Effector memory CD8-positive, alpha-beta T cell (primary cell): ENCODE results near the gene SYCP2.
"Not testable (repeated sequence)": the region's sequence is repeated elsewhere in the genome, so short reads cannot be mapped to it uniquely, and the experiment has no call there.

ENCODE experiments used
- ATAC-seq: fragments of 150-1000 bp; cut with Tn5 transposase; replicated peaks from 2 replicates; pipeline ENCODE4 v1.10.0; 2021; ENCODE audit warnings: mild to moderate bottlenecking, moderate library complexity
- DNase-seq, 3 experiments: peaks; one replicate each; pipeline ENCODE4 v3.0.0; 2021
- H3K27ac Mint-ChIP-seq, 2 donors: one replicate each; pipeline ENCODE4 v1.8.0; 2022; ENCODE audit warnings: mild to moderate bottlenecking in 2 of 2, mixed read lengths in 2 of 2, moderate library complexity in 2 of 2
- H3K27me3 Mint-ChIP-seq, 2 donors: one replicate each; pipeline ENCODE4 v1.8.0; 2022; ENCODE audit warnings: mixed read lengths in 2 of 2
- H3K36me3 Mint-ChIP-seq: one replicate; pipeline ENCODE4 v1.8.0; 2022; ENCODE audit warnings: mild to moderate bottlenecking, moderate library complexity, mixed read lengths; ENCODE audit not compliant: insufficient read depth
- H3K4me1 Mint-ChIP-seq, 2 donors: one replicate each; pipeline ENCODE4 v1.8.0; 2022; ENCODE audit warnings: low read depth in 2 of 2, mixed read lengths in 2 of 2
- H3K4me3 Mint-ChIP-seq, 2 donors: one replicate each; pipeline ENCODE4 v1.8.0; 2022; ENCODE audit warnings: mild to moderate bottlenecking in 2 of 2, mixed read lengths in 2 of 2, moderate library complexity in 2 of 2
- H3K9me3 Mint-ChIP-seq, 2 donors: one replicate each; pipeline ENCODE4 v1.8.0; 2022; ENCODE audit warnings: mixed read lengths in 2 of 2

SYCP2 gene

DNA sequence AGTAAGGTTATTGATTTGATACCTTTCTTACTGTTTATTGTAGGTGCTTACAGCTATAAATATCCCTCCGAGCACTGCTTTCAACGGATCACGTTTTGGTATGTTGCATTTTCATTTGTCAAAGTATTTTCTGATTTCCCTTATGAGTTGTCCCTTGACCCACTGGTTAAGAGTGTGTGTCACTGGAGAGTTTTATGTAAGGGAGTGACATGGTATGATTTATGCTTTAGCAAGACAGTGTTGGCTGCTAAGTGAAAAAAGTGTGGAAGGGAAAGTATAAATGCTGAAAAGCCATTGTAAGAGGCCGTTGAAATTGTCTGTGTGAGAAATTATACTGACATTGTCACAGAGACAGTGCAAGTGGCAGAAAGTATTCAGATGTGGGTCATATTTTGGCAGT is 72.0 kb downstream of the SYCP2 start:
- DNase-seq (no peak), ATAC-seq (no peak)
- no peaks in the 10 kb centered on the region for H3K36me3 Mint-ChIP-seq
- H3K4me3 Mint-ChIP-seq: no peak overlapping the region
- H3K27ac Mint-ChIP-seq: no peak overlapping the region
- H3K4me1 Mint-ChIP-seq: no peaks in the 10 kb centered on the region
- no peaks in the 10 kb centered on the region for H3K9me3 Mint-ChIP-seq
- no peaks in the 10 kb centered on the region for H3K27me3 Mint-ChIP-seq

DNA sequence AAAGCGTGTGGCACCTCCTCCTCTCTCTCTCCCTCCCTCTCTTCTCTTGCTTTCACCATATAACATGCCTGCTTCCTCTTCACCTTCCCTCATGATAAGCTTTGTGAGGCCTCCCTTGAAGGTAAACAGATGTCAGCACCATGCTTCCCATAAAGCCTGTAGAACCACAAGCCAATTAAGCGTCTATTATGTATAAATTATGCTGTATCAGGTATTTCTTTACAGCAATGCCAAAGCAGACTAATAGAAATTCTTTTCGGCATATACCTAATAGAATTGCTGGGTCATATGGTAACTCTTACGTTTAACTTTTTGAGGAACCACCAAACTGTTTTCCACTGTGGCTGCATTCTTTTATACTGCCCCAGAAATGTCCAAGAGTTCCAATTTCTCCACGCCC is 75.0 kb downstream of the SYCP2 start:
- no peak overlapping the region for H3K27ac Mint-ChIP-seq
- ATAC-seq (no peak), DNase-seq (no peak)
- no peaks in the 10 kb centered on the region for H3K9me3 Mint-ChIP-seq
- H3K27me3 Mint-ChIP-seq: no peaks in the 10 kb centered on the region
- no peak overlapping the region for H3K4me3 Mint-ChIP-seq
- no peaks in the 10 kb centered on the region for H3K4me1 Mint-ChIP-seq
- no peaks in the 10 kb centered on the region for H3K36me3 Mint-ChIP-seq

DNA sequence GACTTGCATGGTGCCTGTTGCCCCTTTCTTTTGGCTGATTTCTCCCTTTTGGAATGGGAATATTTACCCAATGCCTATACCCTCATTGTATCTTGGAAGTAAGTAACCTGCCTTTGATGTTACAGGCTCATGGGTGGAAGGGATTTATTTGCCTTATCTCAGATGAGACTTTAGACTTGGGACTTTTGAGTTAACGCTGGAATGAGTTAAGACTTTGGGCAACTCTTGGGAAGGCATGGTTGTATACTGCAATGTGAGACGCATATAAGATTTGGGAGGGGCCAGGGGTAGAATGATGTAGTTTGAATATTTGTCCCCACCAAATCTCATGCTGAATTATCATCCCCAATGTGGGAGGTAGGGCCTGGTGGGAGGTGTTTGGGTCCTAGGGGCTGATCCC is 75.5 kb downstream of the SYCP2 start:
- no peaks in the 10 kb centered on the region for H3K4me1 Mint-ChIP-seq
- H3K4me3 Mint-ChIP-seq: no peak overlapping the region
- no peak overlapping the region for H3K27ac Mint-ChIP-seq
- no peaks in the 10 kb centered on the region for H3K9me3 Mint-ChIP-seq
- DNase-seq: no peak
- no peaks in the 10 kb centered on the region for H3K36me3 Mint-ChIP-seq
- no peak for ATAC-seq
- H3K27me3 Mint-ChIP-seq: no peaks in the 10 kb centered on the region

DNA sequence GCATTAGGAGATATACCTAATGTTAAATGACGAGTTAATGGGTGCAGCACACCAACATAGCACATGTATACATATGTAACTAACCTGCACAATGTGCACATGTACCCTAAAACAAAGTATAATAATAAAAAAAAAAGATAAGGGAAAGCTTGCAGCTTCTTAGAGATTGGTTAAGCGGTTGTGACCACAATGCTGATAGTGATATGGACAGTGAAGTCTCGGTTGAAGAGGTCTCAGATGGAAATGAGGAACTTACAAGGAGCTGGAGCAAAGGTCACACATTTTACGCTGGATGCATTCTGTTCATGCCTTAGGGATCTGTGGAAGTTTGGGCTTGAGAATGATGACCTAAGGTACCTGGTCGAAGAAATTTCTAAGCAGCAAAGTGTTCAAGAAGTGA is 76.5 kb downstream of the SYCP2 start:
- not testable (repeated sequence) for H3K36me3 Mint-ChIP-seq, H3K4me3 Mint-ChIP-seq, H3K27ac Mint-ChIP-seq, ATAC-seq, DNase-seq, H3K9me3 Mint-ChIP-seq, H3K27me3 Mint-ChIP-seq, H3K4me1 Mint-ChIP-seq

DNA sequence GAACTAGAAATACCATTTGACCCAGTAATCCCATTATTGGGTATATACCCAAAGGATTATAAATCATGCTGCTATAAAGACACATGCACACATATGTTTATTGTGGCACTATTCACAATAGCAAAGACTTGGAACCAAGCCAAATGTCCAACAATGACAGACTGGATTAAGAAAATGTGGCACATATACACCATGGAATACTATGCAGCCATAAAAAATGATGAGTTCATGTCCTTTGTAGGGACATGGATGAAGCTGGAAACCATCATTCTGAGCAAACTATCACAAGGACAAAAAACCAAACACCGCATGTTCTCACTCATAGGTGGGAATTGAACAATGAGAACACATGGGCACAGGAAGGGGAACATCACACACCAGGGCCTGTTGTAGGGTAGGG is 76.9 kb downstream of the SYCP2 start:
- not testable (repeated sequence) for H3K27ac Mint-ChIP-seq, H3K9me3 Mint-ChIP-seq, H3K4me1 Mint-ChIP-seq, DNase-seq, ATAC-seq, H3K27me3 Mint-ChIP-seq, H3K36me3 Mint-ChIP-seq, H3K4me3 Mint-ChIP-seq

DNA sequence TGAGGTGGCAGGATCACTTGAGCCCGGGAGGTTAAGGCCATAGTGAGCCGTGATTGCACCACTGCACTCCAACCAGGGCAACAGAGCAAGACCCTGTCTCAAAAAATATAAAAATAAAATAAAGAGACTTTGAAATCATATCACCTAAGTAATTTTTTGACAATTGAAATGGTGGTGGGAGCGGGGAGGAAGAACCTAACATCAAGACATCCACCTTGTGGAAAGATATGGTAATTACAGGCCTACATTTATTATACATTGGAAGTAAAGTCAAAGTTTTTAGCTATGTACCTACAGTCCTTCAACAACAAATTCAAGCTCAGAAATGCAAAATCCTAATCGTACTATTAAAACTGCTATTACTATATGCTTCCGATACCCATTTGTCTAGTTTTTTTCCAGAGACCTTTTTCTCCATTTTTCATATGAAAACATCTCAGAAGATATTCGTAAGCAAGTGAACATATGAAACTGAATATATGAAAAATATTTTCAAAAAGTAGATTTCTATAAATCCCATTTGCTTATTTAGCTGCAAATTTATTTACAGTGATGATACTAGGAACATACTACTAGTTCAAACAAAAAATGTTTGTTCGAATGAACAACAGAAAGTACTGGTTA is 83.3 kb downstream of the SYCP2 start:
- Mint-ChIP-seq H3K4me1 (no peaks in the 10 kb centered on the region), H3K27ac (no peak overlapping the region), H3K27me3 (no peaks in the 10 kb centered on the region), H3K4me3 (no peak overlapping the region), H3K36me3 (no peaks in the 10 kb centered on the region), H3K9me3 (no peaks in the 10 kb centered on the region)
- ATAC-seq (no peak), DNase-seq (no peak)

DNA sequence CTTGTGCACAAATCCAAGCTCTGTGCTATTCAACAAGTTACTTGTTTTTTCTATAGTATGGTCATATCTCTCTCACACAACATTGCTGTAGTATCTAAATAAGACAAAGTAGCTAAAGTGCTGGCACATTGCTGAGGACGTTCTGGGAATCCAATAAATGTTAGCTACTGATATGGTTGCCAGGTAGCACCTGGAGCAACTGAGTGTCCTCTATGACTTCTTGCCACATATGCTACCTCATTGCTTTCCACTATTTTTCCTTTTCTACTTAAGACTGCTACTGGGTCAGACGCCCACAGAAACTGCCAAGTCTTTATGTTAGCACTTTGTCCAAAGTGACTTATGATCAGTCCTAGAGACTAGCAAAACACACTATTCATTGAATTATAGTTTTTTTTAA is 85.3 kb downstream of the SYCP2 start:
- Mint-ChIP-seq H3K27ac (no peak overlapping the region), H3K4me3 (no peak overlapping the region)

DNA sequence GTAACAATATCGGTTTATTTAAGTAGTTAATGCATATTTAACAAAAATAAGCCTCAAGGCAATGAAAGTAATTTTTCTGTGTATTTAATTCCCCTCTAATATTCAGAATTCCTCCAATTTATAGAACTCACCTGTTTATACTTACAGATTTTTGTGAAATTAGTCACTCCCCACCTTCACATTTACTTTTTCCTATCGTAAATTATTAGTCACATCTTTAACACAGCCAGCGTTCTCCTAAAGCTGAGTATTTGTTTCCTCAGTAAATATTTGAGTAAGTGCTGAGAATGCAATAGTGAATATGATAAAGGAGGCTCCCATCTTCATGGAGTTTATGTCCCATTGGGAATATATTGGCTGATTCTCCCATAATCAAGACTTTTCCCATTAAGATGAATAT is 88.0 kb downstream of the SYCP2 start:
- DNase-seq: no peak
- no peaks in the 10 kb centered on the region for H3K9me3 Mint-ChIP-seq
- ATAC-seq: no peak
- H3K36me3 Mint-ChIP-seq: no peaks in the 10 kb centered on the region
- H3K4me3 Mint-ChIP-seq: no peak overlapping the region
- no peak overlapping the region for H3K27ac Mint-ChIP-seq
- H3K4me1 Mint-ChIP-seq: no peaks in the 10 kb centered on the region
- no peaks in the 10 kb centered on the region for H3K27me3 Mint-ChIP-seq

More for the DNA sequence above, 85.3 kb downstream of the SYCP2 start:
- ATAC-seq: no peak
- H3K36me3 Mint-ChIP-seq: no peaks in the 10 kb centered on the region
- no peaks in the 10 kb centered on the region for H3K4me1 Mint-ChIP-seq
- no peaks in the 10 kb centered on the region for H3K9me3 Mint-ChIP-seq
- no peaks in the 10 kb centered on the region for H3K27me3 Mint-ChIP-seq
- DNase-seq: no peak

DNA sequence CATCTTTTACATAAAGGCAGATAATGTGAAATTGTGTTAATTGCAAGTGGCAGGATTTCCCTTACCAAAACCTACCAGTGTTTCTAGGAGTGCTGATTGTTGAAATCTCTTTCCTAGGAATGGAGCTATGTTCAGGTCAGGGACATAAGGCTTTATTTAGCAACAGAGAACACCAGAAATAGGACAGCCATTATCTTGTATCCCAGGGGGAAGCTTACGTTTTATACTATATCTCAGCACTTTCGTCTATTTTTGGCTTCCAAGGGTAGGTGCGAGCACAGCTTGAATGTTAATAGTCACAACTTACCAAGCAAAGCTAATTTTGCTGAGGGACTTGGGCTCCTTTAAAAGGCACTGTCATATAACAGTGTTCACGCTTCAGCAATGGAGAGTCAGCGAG is 94.0 kb downstream of the SYCP2 start:
- H3K27me3 Mint-ChIP-seq: peaks cover 10 to 19% of the 10 kb centered on the region in 2 donors
- DNase-seq: no peak
- no peak for ATAC-seq
- H3K4me1 Mint-ChIP-seq: no peaks in the 10 kb centered on the region
- no peak overlapping the region for H3K4me3 Mint-ChIP-seq
- H3K27ac Mint-ChIP-seq: no peak overlapping the region
- H3K36me3 Mint-ChIP-seq: no peaks in the 10 kb centered on the region
- H3K9me3 Mint-ChIP-seq: no peaks in the 10 kb centered on the region

DNA sequence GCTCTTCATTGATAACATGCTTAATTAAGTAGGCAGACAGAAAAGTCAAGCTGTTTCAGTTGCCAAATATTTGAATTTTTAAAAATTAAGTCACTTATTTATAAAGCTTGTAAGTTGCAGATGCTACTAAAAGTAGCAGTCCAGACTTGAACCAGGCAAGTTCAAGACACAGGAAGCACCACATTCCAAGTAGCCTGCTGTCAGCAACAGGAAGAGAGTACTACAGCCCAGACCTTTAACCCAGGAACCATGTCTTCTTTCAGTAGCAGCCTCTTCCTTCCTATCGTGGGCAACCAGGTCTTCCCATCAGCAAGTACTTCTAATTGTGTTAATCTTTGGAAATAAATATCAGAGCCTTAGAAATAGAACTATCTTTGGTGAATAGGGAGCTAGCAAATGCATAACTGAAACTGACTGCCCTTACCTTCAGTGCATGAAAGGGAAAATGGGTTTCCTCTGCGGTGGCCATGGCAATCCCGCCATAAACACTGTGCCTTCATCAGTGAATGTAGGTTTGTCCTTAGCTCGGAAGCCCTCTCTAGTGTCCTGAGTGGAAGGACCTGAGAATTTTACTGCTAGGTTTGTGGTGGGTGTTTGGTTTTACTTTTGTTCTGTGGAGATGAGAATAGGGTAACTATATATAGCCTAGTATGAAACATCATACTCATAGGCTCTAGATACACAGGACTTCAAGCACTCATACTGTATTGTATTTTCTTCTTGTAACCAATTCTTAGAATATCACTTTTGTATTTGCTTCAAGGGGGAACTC is 95.6 kb downstream of the SYCP2 start:
- no peak for ATAC-seq
- Mint-ChIP-seq H3K4me1 (no peaks in the 10 kb centered on the region), H3K9me3 (no peaks in the 10 kb centered on the region), H3K4me3 (no peak overlapping the region), H3K36me3 (no peaks in the 10 kb centered on the region), H3K27ac (no peak overlapping the region), H3K27me3 (peaks cover 21 to 35% of the 10 kb centered on the region in 2 donors)
- no peak for DNase-seq

DNA sequence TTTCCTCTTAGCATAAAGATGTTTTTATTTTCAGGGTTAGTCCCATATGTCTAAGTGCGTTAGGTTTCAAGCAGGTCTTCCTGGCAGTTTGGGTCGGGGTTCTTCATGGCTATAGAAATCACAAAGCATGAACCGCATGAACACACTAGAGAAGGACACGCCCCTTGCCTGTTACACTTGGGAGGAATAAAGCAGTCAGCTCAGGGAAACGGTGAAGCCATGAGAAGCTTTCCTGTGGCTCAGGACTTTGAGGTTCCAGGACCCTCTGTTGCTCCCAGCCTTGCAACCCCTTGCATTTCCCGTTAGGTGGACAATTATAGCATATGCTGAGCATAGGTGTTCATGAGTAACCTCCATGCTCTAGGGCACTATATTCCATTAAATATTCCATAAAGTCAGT is 96.7 kb downstream of the SYCP2 start:
- H3K27ac Mint-ChIP-seq: no peak overlapping the region
- H3K9me3 Mint-ChIP-seq: no peaks in the 10 kb centered on the region
- H3K27me3 Mint-ChIP-seq: peaks cover 21 to 42% of the 10 kb centered on the region in 2 donors
- H3K4me3 Mint-ChIP-seq: no peak overlapping the region
- H3K36me3 Mint-ChIP-seq: no peaks in the 10 kb centered on the region
- DNase-seq: no peak
- no peaks in the 10 kb centered on the region for H3K4me1 Mint-ChIP-seq
- no peak for ATAC-seq

DNA sequence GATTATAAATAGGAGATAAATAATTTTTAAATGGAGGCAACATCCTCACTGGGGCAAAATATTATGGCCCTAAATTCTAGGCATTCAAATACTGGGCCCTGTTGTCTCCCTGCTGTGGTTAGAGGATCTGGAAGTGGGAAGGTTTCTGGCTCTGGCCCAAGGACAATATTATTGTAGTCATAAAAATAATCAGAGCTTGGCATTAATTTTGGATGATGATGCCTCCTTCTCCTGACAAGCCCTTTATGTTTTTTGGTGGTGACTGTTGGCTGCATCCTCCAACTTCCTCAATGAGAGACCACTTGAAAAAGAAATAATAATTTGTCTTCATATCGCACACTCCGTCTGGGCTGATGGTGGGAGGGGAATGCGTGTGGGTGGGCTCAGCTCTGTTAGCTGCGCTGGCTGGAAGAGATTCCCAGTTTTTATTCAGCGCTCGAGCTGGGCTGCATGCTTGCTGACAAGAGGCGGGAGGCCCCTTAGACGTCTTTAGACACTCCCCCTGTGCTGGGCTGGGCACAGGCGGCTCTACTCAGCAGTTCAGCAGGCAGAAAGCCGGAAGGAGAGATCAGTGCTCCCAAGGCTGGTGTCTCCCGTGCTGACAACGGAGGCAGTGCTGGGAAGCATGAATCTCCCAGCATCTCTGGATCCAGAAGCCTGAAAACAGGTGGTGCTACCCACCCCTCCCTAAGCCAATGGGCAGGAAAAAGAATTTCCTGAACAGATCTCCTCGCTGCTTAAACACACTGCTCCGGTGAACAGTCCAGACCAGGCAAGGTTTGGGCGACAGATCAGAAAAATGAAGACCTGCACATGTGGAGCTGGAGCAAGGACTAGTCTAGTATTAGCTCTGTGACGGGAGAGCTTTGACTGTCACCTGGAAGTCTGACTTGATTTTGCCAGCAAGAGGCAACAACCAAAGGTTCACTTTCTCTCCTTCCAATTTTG is 97.7 kb downstream of the SYCP2 start:
- Mint-ChIP-seq H3K36me3 (no peaks in the 10 kb centered on the region), H3K27me3 (peaks cover 21 to 44% of the 10 kb centered on the region in 2 donors), H3K9me3 (no peaks in the 10 kb centered on the region), H3K4me1 (no peaks in the 10 kb centered on the region), H3K27ac (no peak overlapping the region), H3K4me3 (no peak overlapping the region)
- DNase-seq (no peak), ATAC-seq (no peak)

DNA sequence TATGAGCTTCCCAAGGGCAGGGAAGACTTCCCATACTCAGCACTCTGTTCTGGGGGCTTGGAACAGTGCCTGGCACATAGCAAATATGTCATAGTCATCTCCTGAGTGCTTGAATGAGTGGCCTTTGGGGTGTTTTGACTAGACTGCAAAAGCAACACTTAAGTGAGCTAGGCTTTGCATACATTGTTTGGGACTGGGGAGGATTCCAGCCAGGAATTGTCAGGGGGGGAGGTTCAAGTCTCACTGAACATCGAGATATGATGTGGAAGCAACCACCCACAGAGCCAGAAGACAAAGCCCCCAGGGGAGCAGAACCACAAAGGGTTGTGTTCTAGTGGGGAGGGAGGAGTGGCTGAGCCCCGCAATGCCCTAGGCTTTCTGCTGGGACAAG is 98.4 kb downstream of the SYCP2 start:
- Mint-ChIP-seq H3K9me3 (no peaks in the 10 kb centered on the region), H3K36me3 (no peaks in the 10 kb centered on the region), H3K4me3 (no peak overlapping the region), H3K27me3 (peaks cover 25 to 50% of the 10 kb centered on the region in 2 donors), H3K4me1 (no peaks in the 10 kb centered on the region), H3K27ac (no peak overlapping the region)
- ATAC-seq (no peak), DNase-seq (no peak)
